ENCODE results near the gene SLC20A1. TPM values are rescaled to one million over a fixed set of nuclear protein-coding genes. Genes with fewer than 3 reads are reported as not detected.

The SLC20A1 gene
- total and polyA plus RNA-seq, 4 donors = 26.2 to 51.4 (median 38.6) TPM

GRCh38 chr2:112637289-112637660, 8.5 kb upstream of the SLC20A1 start:
- H3K4me3 ChIP-seq = no peak overlapping the region
- peaks cover 0 to 5% (median 0%) of the 10 kb centered on the region in 5 donors for H3K4me1 ChIP-seq (ENCODE audit: control insufficient read depth in 5 of 5, insufficient read depth in 5 of 5, low read length in 5 of 5)
- WGBS, 2 donors = 92 to 94% methylated on average over 4 of the region's 4 CpGs
- H3K36me3 ChIP-seq (ENCODE audit: control insufficient read depth in 4 of 4, insufficient read depth in 4 of 4, low read length in 4 of 4) = no peaks in the 10 kb centered on the region
- no peak overlapping the region for H3K9ac ChIP-seq (ENCODE audit: insufficient read depth in 1 of 2, low read length in 2 of 2)
- DNase-seq = no peak
- no peaks in the 10 kb centered on the region for H3K9me3 ChIP-seq (ENCODE audit: control insufficient read depth in 4 of 4, insufficient read depth in 3 of 4, low read length in 3 of 4)
- TF ChIP-seq CTCF (IDR thresholded peaks at IDR 0.05; ENCODE audit: control extremely low read depth, extremely low read depth) = no peak
- no peak overlapping the region for H3K27ac ChIP-seq (ENCODE audit: low read depth in 1 of 2, low read length in 1 of 2)
- H3K27me3 ChIP-seq (ENCODE audit: control insufficient read depth in 3 of 3, insufficient read depth in 3 of 3, low read length in 2 of 3) = no peaks in the 10 kb centered on the region
- ATAC-seq (ENCODE audit: insufficient read depth, low FRiP score) = no peak

- ATAC-seq (ENCODE audit: insufficient read depth, low FRiP score) (no peak), DNase-seq (no peak)
- Histone ChIP-seq H3K27me3 (ENCODE audit: control insufficient read depth in 3 of 3, insufficient read depth in 3 of 3, low read length in 2 of 3) (no peaks in the 10 kb centered on the region), H3K4me3 (no peak overlapping the region), H3K36me3 (ENCODE audit: control insufficient read depth in 4 of 4, insufficient read depth in 4 of 4, low read length in 4 of 4) (no peaks in the 10 kb centered on the region), H3K4me1 (ENCODE audit: control insufficient read depth in 5 of 5, insufficient read depth in 5 of 5, low read length in 5 of 5) (peaks cover 0 to 7% (median 3%) of the 10 kb centered on the region in 5 donors), H3K9me3 (ENCODE audit: control insufficient read depth in 4 of 4, insufficient read depth in 3 of 4, low read length in 3 of 4) (no peaks in the 10 kb centered on the region), H3K27ac (ENCODE audit: low read depth in 1 of 2, low read length in 1 of 2) (no peak overlapping the region), H3K9ac (ENCODE audit: insufficient read depth in 1 of 2, low read length in 2 of 2) (no peak overlapping the region)
- 84 to 88% methylated on average over 3 of the region's 3 CpGs for WGBS, 2 donors
- no peak for TF ChIP-seq CTCF (IDR thresholded peaks at IDR 0.05; ENCODE audit: control extremely low read depth, extremely low read depth)
Observed at GRCh38 chr2:112639936-112640335, 5.8 kb upstream of the SLC20A1 start.

- H3K9ac ChIP-seq (ENCODE audit: insufficient read depth in 1 of 2, low read length in 2 of 2) = no peak overlapping the region
- peaks cover 0 to 8% (median 4%) of the 10 kb centered on the region in 5 donors for H3K4me1 ChIP-seq (ENCODE audit: control insufficient read depth in 5 of 5, insufficient read depth in 5 of 5, low read length in 5 of 5)
- H3K27me3 ChIP-seq (ENCODE audit: control insufficient read depth in 3 of 3, insufficient read depth in 3 of 3, low read length in 2 of 3) = no peaks in the 10 kb centered on the region
- no peak overlapping the region for H3K4me3 ChIP-seq
- no peak for ATAC-seq (ENCODE audit: insufficient read depth, low FRiP score)
- TF ChIP-seq CTCF (IDR thresholded peaks at IDR 0.05; ENCODE audit: control extremely low read depth, extremely low read depth) = no peak
- H3K27ac ChIP-seq (ENCODE audit: low read depth in 1 of 2, low read length in 1 of 2) = no peak overlapping the region
- no peaks in the 10 kb centered on the region for H3K36me3 ChIP-seq (ENCODE audit: control insufficient read depth in 4 of 4, insufficient read depth in 4 of 4, low read length in 4 of 4)
- WGBS, 2 donors = 88 to 96% methylated on average over 2 of the region's 2 CpGs
- no peaks in the 10 kb centered on the region for H3K9me3 ChIP-seq (ENCODE audit: control insufficient read depth in 4 of 4, insufficient read depth in 3 of 4, low read length in 3 of 4)
- DNase-seq = no peak
Observed at GRCh38 chr2:112640467-112640799, 5.3 kb upstream of the SLC20A1 start.
